IPS-18a (cell line): ENCODE results near the gene THSD7B.

Source experiments
- H3K27ac ChIP-seq: one replicate; pipeline ENCODE4 v1.5.1; 2013; ENCODE audit warnings: low read length
- H3K27me3 ChIP-seq: one replicate; pipeline ENCODE4 v1.6.1; 2013; ENCODE audit warnings: mild to moderate bottlenecking, low read length; ENCODE audit not compliant: control insufficient read depth, insufficient read depth
- H3K36me3 ChIP-seq: one replicate; pipeline ENCODE4 v1.6.1; 2013; ENCODE audit warnings: low read depth, low read length; ENCODE audit not compliant: control insufficient read depth
- H3K4me1 ChIP-seq: one replicate; pipeline ENCODE4 v1.6.1; 2013; ENCODE audit warnings: low read depth, low read length; ENCODE audit not compliant: control insufficient read depth
- H3K4me3 ChIP-seq: one replicate; pipeline ENCODE4 v1.5.1; 2013; ENCODE audit warnings: low read length
- H3K9ac ChIP-seq: one replicate; pipeline ENCODE4 v1.6.1; 2013; ENCODE audit warnings: mild to moderate bottlenecking, low read length, moderate library complexity
- H3K9me3 ChIP-seq: one replicate; pipeline ENCODE4 v1.6.1; 2013; ENCODE audit warnings: low read depth, low read length; ENCODE audit not compliant: control insufficient read depth

THSD7B gene

GRCh38 chr2:137182071-137182470, 416.7 kb downstream of the THSD7B start:
- H3K4me3 ChIP-seq: no peak overlapping the region
- no peak overlapping the region for H3K9ac ChIP-seq
- H3K27ac ChIP-seq: no peak overlapping the region
- H3K4me1 ChIP-seq: no peaks in the 10 kb centered on the region
- peaks cover 5% of the 10 kb centered on the region for H3K9me3 ChIP-seq
- no peaks in the 10 kb centered on the region for H3K27me3 ChIP-seq
- H3K36me3 ChIP-seq: no peaks in the 10 kb centered on the region

- no peak overlapping the region for H3K9ac ChIP-seq
- no peak overlapping the region for H3K27ac ChIP-seq
- H3K4me3 ChIP-seq: no peak overlapping the region
- H3K27me3 ChIP-seq: no peaks in the 10 kb centered on the region
- H3K9me3 ChIP-seq: peaks cover 5% of the 10 kb centered on the region
- H3K36me3 ChIP-seq: no peaks in the 10 kb centered on the region
- no peaks in the 10 kb centered on the region for H3K4me1 ChIP-seq
Observed at GRCh38 chr2:137183206-137183898, 418.0 kb downstream of the THSD7B start.

DNA sequence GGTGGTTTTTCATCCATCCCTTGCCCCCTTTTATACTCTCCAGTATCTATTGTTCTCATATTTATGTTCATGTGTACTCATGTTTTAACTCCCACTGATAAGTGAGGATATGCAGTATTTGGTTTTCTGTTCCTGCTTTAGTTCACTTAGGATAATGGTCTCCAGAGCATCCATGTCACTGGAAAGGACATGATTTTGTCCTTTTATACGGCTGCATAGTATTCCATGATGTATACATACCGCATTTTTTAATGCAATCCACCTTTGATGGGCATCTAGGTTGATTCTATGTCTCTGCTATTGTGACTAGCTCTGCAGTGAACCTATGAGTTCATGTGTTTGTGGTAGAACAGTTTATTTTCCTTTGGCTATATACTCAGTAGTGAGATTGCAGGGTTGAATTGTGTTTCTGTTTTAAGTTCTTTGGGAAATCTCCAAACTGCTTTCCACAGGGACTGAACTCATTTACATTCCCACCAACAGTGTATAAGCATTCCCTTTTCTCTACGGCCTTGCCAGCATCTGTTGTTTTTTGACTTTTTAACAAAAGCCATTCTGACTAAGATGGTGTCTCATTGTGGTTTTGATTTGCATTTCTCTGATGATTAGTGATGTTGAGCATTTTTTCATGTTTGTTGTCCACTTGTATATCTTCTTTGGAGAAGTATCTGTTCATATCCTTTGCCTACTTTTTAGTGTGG, 420.2 kb downstream of the THSD7B start:
- Histone ChIP-seq H3K9ac (no peak overlapping the region), H3K4me1 (no peaks in the 10 kb centered on the region), H3K36me3 (no peaks in the 10 kb centered on the region), H3K27me3 (no peaks in the 10 kb centered on the region), H3K9me3 (peaks cover 5% of the 10 kb centered on the region), H3K4me3 (no peak overlapping the region), H3K27ac (no peak overlapping the region)

DNA sequence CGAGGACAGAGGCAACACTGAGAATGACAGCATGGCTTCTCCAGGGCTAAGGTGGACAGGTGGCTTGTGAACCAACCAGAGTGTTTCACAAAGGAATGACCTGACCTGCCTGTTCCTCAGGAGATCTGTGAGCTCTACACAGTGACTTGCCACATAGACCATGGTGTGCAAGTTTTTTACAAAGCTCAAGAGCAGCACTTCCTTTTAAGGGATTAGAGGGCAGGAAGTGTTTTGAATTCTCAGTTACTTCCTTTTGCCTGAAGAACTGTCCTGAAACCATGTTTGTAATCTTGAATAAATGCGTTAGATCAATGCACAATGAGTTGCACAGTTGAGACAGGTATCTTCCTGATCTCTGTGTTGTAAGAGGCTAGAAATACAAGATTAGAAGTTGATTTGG, 421.9 kb downstream of the THSD7B start:
- H3K9ac ChIP-seq: no peak overlapping the region
- no peak overlapping the region for H3K4me3 ChIP-seq
- H3K27ac ChIP-seq: no peak overlapping the region
- H3K36me3 ChIP-seq: no peaks in the 10 kb centered on the region
- H3K9me3 ChIP-seq: peaks cover 5% of the 10 kb centered on the region
- no peaks in the 10 kb centered on the region for H3K4me1 ChIP-seq
- H3K27me3 ChIP-seq: no peaks in the 10 kb centered on the region

GRCh38 chr2:137190411-137191195, 425.3 kb downstream of the THSD7B start:
- Histone ChIP-seq H3K9me3 (peaks cover under 1% of the 10 kb centered on the region), H3K4me3 (no peak overlapping the region), H3K9ac (no peak overlapping the region), H3K27ac (no peak overlapping the region), H3K27me3 (no peaks in the 10 kb centered on the region), H3K36me3 (no peaks in the 10 kb centered on the region), H3K4me1 (peaks cover 8% of the 10 kb centered on the region)

DNA sequence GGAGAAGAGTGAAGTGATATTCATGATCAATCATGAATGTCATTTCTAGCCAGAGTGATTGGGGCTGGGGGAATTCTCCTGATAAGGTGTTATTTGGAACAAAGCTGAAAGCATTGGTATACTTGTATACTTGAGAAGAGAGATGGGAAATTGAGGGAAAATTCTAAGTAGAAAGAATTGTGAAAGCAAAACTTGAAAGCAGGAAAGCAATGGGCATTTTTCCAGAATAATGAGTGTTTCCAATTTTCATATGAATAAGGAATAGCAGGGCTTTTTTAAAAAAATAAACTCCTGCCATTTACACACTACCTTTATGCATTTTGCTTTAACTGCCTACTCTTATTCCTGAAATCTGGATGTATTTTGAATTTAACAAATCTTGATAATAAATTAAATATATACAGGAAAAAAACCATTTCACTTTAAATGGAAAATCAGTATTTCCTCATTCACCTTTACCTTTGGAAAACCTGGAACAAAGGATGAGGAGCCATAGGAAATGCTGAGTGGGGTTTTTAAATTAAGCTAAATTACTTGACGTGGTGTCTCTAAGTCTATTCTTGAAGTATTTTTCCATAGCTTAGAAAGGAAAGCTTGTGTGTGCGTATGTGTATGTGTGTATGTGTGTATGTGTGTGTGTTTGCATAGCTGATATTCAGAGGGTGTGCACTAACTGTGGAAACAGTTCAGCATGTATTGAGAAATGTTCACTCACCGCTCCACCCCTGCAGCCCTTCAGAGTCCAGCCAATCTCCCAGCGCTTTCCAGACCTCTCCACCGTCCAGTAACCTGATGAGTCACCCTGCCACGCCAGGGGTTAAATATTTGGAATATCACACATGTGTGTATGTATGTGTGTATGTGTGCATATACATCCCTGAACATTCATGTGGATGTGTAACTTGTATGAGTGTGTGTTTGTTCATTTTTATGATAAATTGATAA, 427.3 kb downstream of the THSD7B start:
- Histone ChIP-seq H3K27ac (no peak overlapping the region), H3K4me1 (peaks cover 11% of the 10 kb centered on the region), H3K9me3 (no peaks in the 10 kb centered on the region), H3K9ac (no peak overlapping the region), H3K27me3 (no peaks in the 10 kb centered on the region), H3K36me3 (no peaks in the 10 kb centered on the region), H3K4me3 (no peak overlapping the region)

- Histone ChIP-seq H3K9ac (no peak overlapping the region), H3K4me3 (no peak overlapping the region), H3K27me3 (no peaks in the 10 kb centered on the region), H3K4me1 (peaks cover 11% of the 10 kb centered on the region), H3K27ac (no peak overlapping the region), H3K9me3 (no peaks in the 10 kb centered on the region), H3K36me3 (no peaks in the 10 kb centered on the region)
Observed at GRCh38 chr2:137193401-137193800, 428.1 kb downstream of the THSD7B start.

GRCh38 chr2:137194111-137194510, 428.8 kb downstream of the THSD7B start:
- Histone ChIP-seq H3K4me3 (no peak overlapping the region), H3K9ac (no peak overlapping the region), H3K9me3 (no peaks in the 10 kb centered on the region), H3K36me3 (no peaks in the 10 kb centered on the region), H3K27ac (no peak overlapping the region), H3K4me1 (peaks cover 11% of the 10 kb centered on the region), H3K27me3 (no peaks in the 10 kb centered on the region)

GRCh38 chr2:137199751-137200150, 434.4 kb downstream of the THSD7B start:
- H3K27ac ChIP-seq: no peak overlapping the region
- H3K9ac ChIP-seq: no peak overlapping the region
- peaks cover 2% of the 10 kb centered on the region for H3K4me1 ChIP-seq
- H3K4me3 ChIP-seq: no peak overlapping the region
- no peaks in the 10 kb centered on the region for H3K36me3 ChIP-seq
- no peaks in the 10 kb centered on the region for H3K9me3 ChIP-seq
- no peaks in the 10 kb centered on the region for H3K27me3 ChIP-seq

DNA sequence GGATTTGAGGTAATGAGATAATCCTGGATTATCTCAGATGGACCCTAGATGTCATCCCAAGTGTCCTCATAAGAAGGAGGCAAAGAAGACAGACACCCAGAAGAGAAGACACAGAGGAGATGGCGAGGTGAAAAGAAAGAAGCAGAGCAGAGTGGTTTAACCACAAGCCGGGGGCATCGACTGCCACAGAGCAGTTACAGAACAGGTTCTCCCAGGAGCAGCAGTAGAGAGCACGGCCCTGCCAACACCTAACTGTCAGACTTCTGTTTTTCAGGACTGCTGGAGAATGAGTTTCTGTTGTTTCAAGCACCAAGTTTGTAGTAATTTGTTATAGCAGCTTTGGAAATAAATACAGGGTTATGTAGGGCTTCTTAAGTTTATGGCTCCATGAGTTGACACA, 437.0 kb downstream of the THSD7B start:
- Histone ChIP-seq H3K36me3 (no peaks in the 10 kb centered on the region), H3K4me1 (peaks cover 14% of the 10 kb centered on the region), H3K27me3 (no peaks in the 10 kb centered on the region)

GRCh38 chr2:137205324-137205723, 440.0 kb downstream of the THSD7B start:
- no peaks in the 10 kb centered on the region for H3K27me3 ChIP-seq
- no peaks in the 10 kb centered on the region for H3K36me3 ChIP-seq
- no peak overlapping the region for H3K9ac ChIP-seq
- no peak overlapping the region for H3K27ac ChIP-seq
- no peaks in the 10 kb centered on the region for H3K9me3 ChIP-seq
- H3K4me1 ChIP-seq: peaks cover 19% of the 10 kb centered on the region
- no peak overlapping the region for H3K4me3 ChIP-seq

More for the DNA sequence above, 437.0 kb downstream of the THSD7B start:
- no peaks in the 10 kb centered on the region for H3K9me3 ChIP-seq
- no peak overlapping the region for H3K9ac ChIP-seq
- H3K27ac ChIP-seq: no peak overlapping the region
- no peak overlapping the region for H3K4me3 ChIP-seq
